ENCODE measurements around the gene A3GALT2. TPM values are rescaled to one million over a fixed set of nuclear protein-coding genes. Genes with fewer than 3 reads are reported as not detected.

Gene A3GALT2
- total and polyA plus RNA-seq, 9 of the 15 experiments (the other 6 are each of a cell fraction or from before 2014, with no cell fraction given): not detected

DNA sequence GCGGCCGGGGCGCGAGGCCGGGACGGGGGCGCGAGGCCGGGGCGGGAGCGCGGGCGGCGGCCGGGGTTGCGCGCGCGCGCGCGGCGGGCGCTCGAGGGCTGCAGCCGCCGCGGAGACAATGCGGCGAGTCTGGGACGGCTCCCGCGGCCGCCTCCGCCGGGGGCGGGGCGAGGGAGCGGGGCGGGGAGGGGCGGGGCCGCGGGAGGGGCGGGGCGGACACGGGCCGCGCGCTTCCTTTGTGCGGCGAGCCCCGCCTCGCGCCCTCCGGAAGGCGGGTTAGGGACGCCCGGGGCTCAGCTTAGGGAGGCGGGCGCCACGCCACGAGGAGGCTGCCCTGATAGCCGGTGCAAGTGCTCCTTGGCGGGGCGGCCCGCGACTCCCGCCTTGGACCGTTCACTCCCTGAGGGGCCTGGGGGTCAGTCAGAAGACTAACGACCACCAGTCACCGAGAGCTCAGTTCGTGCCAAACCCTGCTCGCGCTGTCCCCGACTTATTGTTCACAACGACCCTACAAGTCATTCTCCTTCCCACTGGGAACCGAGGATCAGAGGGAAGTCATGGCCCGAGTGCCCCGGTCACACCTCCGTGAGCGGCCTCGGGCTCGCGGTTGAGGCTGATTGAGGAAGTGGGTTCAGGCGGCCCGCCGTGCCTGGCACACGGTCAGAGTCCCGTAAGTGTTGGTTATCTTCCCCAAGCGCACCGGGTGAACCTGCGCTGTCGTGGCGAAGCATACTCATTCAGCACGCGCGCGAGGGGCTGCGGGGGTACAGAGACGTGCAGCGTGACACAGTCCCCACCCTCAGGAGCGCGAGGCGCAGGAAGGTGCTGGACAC is 29.1 kb upstream of the A3GALT2 start (continued):
- TF ChIP-seq, protein P1, sequence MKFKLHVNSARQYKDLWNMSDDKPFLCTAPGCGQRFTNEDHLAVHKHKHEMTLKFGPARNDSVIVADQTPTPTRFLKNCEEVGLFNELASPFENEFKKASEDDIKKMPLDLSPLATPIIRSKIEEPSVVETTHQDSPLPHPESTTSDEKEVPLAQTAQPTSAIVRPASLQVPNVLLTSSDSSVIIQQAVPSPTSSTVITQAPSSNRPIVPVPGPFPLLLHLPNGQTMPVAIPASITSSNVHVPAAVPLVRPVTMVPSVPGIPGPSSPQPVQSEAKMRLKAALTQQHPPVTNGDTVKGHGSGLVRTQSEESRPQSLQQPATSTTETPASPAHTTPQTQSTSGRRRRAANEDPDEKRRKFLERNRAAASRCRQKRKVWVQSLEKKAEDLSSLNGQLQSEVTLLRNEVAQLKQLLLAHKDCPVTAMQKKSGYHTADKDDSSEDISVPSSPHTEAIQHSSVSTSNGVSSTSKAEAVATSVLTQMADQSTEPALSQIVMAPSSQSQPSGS (CRISPR knock-in tag; IDR thresholded peaks at IDR 0.05): no peak
- TF ChIP-seq SRSF1 (IDR thresholded peaks at IDR 0.05; ENCODE audit: low read depth, low read length) (peak; percentile 64; the same call in 1 of the 2 replicates), ZNF311 (CRISPR knock-in tag; IDR thresholded peaks at IDR 0.05) (no peak), MBD2 (IDR thresholded peaks at IDR 0.05; ENCODE audit: borderline replicate concordance, low read depth) (peak; percentile 70; the same call in 1 of the 2 replicates), EP300 (IDR thresholded peaks at IDR 0.05; ENCODE audit: low read length) (no peak), CCNT2 (IDR thresholded peaks at IDR 0.05; ENCODE audit: borderline replicate concordance, extremely low read depth, insufficient read length, low read depth, low read length) (peak; percentile 49), SAFB (IDR thresholded peaks at IDR 0.05; ENCODE audit: borderline replicate concordance, low read depth, low read length) (0 out of 2 replicates have a peak, but pooled peaks have one; percentile 64), ZNF507 (tag; conservative IDR thresholded peaks at IDR 0.05) (no peak), NELFE (IDR thresholded peaks at IDR 0.05; ENCODE audit: insufficient read depth, insufficient read length) (no peak), XRCC5 (IDR thresholded peaks at IDR 0.05; ENCODE audit: low read depth, low read length) (peak; percentile 53; the same call in 1 of the 2 replicates), ZKSCAN8 (CRISPR knock-in tag; IDR thresholded peaks at IDR 0.05) (no peak), NR1H2 (CRISPR knock-in tag; IDR thresholded peaks at IDR 0.05) (peak; percentile 10; the same call in 1 of the 2 replicates), NFXL1 (CRISPR knock-in tag; IDR thresholded peaks at IDR 0.05) (no peak), TARDBP (IDR thresholded peaks at IDR 0.05) (peak; percentile 84; the same call in 1 of the 2 replicates)
- TF ChIP-seq, protein P2, sequence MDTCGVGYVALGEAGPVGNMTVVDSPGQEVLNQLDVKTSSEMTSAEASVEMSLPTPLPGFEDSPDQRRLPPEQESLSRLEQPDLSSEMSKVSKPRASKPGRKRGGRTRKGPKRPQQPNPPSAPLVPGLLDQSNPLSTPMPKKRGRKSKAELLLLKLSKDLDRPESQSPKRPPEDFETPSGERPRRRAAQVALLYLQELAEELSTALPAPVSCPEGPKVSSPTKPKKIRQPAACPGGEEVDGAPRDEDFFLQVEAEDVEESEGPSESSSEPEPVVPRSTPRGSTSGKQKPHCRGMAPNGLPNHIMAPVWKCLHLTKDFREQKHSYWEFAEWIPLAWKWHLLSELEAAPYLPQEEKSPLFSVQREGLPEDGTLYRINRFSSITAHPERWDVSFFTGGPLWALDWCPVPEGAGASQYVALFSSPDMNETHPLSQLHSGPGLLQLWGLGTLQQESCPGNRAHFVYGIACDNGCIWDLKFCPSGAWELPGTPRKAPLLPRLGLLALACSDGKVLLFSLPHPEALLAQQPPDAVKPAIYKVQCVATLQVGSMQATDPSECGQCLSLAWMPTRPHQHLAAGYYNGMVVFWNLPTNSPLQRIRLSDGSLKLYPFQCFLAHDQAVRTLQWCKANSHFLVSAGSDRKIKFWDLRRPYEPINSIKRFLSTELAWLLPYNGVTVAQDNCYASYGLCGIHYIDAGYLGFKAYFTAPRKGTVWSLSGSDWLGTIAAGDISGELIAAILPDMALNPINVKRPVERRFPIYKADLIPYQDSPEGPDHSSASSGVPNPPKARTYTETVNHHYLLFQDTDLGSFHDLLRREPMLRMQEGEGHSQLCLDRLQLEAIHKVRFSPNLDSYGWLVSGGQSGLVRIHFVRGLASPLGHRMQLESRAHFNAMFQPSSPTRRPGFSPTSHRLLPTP (IDR thresholded peaks at IDR 0.05; ENCODE audit: borderline replicate concordance, extremely low read depth, insufficient read length): no peak
- TF ChIP-seq, protein P3, sequence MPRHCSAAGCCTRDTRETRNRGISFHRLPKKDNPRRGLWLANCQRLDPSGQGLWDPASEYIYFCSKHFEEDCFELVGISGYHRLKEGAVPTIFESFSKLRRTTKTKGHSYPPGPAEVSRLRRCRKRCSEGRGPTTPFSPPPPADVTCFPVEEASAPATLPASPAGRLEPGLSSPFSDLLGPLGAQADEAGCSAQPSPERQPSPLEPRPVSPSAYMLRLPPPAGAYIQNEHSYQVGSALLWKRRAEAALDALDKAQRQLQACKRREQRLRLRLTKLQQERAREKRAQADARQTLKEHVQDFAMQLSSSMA (CRISPR knock-in tag; IDR thresholded peaks at IDR 0.05): peak; percentile 84
